ENCODE measurements around the gene ERP44.

ERP44 gene

DNA sequence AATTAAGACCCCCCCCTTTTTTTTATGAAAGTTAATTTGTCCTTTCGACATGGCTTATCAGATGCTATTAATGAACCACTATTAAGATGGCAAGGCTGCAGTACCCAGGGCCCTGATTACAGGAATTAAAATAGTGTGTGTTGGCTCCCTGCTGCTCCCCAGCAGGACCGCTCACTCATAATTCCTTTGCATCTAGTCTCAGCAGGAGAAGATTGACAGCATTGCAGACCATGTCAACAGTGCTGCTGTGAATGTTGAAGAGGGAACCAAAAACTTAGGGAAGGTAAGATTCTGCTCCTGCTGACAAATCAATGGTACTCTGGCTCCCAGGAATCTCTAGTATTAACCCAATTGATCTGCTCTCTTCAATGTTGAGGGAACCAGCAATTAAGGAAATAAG lies 131.3 kb downstream of the ERP44 start:
- DNase-seq (ENCODE audit: low read depth, low spot score): no peak
- peaks cover 8% of the 10 kb centered on the region for H3K36me3 ChIP-seq (ENCODE audit: insufficient read depth, insufficient read length, low read length)
- no peaks in the 10 kb centered on the region for H3K4me1 ChIP-seq (ENCODE audit: insufficient read depth, insufficient read length)
- H3K9ac ChIP-seq (ENCODE audit: insufficient read length, low read depth): no peak overlapping the region
- H3K27me3 ChIP-seq (ENCODE audit: insufficient read depth, insufficient read length): no peaks in the 10 kb centered on the region
- H3K9me3 ChIP-seq (ENCODE audit: insufficient read depth, low read length): no peaks in the 10 kb centered on the region
- no peak overlapping the region for H3K4me3 ChIP-seq (ENCODE audit: insufficient read length, low read depth)
- no peak for TF ChIP-seq YY1 (IDR thresholded peaks at IDR 0.05; ENCODE audit: insufficient read depth, insufficient read length)

DNA sequence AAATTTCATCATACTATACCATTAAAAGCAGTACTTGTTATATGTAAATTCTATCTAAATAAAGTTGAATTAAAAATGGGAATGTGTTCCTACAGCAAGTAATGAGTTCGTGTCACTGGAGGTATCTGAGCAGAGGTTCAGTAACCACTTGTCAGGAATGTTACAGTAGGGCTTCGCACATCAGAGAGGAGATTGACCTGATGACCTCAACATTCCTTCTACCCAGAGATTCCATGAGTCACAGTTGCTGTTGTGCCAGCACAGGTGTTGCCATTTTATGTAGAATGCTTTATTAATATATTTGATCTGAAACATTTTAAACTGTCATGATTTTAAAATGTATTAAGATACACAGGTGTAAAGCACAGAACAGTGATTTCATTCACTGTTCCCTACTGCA lies 132.1 kb downstream of the ERP44 start:
- Histone ChIP-seq H3K4me1 (ENCODE audit: insufficient read depth, insufficient read length) (no peaks in the 10 kb centered on the region), H3K4me3 (ENCODE audit: insufficient read length, low read depth) (no peak overlapping the region)
- peak; percentile 59 for DNase-seq (ENCODE audit: low read depth, low spot score)

DNA sequence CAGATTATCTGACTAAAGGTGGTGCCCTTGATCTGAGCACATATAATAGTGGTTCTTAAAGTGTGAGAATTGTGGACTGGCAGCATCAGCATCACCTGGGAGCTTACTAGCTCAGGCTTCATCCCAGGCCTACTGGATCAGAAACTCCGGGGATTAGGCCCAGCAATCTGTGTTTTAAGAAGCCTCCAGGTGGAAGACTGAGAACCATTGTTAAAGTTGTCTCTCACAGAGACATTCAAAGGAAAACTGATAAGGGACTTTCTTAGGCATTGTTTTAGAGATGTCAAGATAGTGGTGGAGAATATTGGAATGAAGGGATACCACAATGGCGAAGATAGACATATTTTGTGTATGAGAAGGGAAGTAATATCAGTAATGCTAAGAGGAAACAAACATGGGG lies 132.8 kb downstream of the ERP44 start:
- Histone ChIP-seq H3K4me3 (ENCODE audit: insufficient read length, low read depth) (no peak overlapping the region), H3K36me3 (ENCODE audit: insufficient read depth, insufficient read length, low read length) (peaks cover 9% of the 10 kb centered on the region), H3K4me1 (ENCODE audit: insufficient read depth, insufficient read length) (no peaks in the 10 kb centered on the region), H3K27me3 (ENCODE audit: insufficient read depth, insufficient read length) (no peaks in the 10 kb centered on the region), H3K9me3 (ENCODE audit: insufficient read depth, low read length) (no peaks in the 10 kb centered on the region), H3K9ac (ENCODE audit: insufficient read length, low read depth) (no peak overlapping the region)
- no peak for DNase-seq (ENCODE audit: low read depth, low spot score)
- TF ChIP-seq YY1 (IDR thresholded peaks at IDR 0.05; ENCODE audit: insufficient read depth, insufficient read length) (no peak), SUZ12 (IDR thresholded peaks at IDR 0.05; ENCODE audit: extremely low read depth, insufficient read depth, insufficient read length) (no peak), ZNF274 (IDR thresholded peaks at IDR 0.05; ENCODE audit: low read depth, low read length) (no peak)

More for the DNA sequence above, 132.1 kb downstream of the ERP44 start:
- Histone ChIP-seq H3K36me3 (ENCODE audit: insufficient read depth, insufficient read length, low read length) (peaks cover 8% of the 10 kb centered on the region), H3K9ac (ENCODE audit: insufficient read length, low read depth) (no peak overlapping the region), H3K9me3 (ENCODE audit: insufficient read depth, low read length) (no peaks in the 10 kb centered on the region), H3K27me3 (ENCODE audit: insufficient read depth, insufficient read length) (no peaks in the 10 kb centered on the region)
- TF ChIP-seq YY1 (IDR thresholded peaks at IDR 0.05; ENCODE audit: insufficient read depth, insufficient read length): no peak
- no peak for TF ChIP-seq SUZ12 (IDR thresholded peaks at IDR 0.05; ENCODE audit: extremely low read depth, insufficient read depth, insufficient read length)
- TF ChIP-seq ZNF274 (IDR thresholded peaks at IDR 0.05; ENCODE audit: low read depth, low read length): no peak

DNA sequence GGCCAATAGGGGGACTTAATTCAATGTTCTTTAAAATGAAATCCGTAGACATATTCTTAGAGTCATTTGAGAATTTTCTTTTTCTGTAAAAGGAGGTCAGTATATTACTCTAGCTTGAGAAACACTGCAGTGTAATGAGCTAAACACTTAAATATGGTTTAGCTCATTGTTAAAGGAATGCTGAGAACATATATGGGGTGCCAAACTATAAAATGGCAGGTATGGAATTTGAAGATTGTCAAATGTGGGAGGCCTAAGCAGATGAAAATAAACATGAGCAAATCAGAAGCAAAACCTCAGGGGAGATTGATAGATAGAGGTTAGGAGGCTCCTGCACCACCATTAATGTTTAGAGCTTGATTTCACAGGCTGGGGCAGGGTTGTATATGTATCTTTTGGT lies 134.5 kb downstream of the ERP44 start:
- Histone ChIP-seq H3K9ac (ENCODE audit: insufficient read length, low read depth) (no peak overlapping the region), H3K4me3 (ENCODE audit: insufficient read length, low read depth) (no peak overlapping the region), H3K27me3 (ENCODE audit: insufficient read depth, insufficient read length) (no peaks in the 10 kb centered on the region), H3K36me3 (ENCODE audit: insufficient read depth, insufficient read length, low read length) (peaks cover 3% of the 10 kb centered on the region), H3K9me3 (ENCODE audit: insufficient read depth, low read length) (no peaks in the 10 kb centered on the region), H3K4me1 (ENCODE audit: insufficient read depth, insufficient read length) (no peaks in the 10 kb centered on the region)
- DNase-seq (ENCODE audit: low read depth, low spot score): no peak
- TF ChIP-seq SUZ12 (IDR thresholded peaks at IDR 0.05; ENCODE audit: extremely low read depth, insufficient read depth, insufficient read length) (no peak), YY1 (IDR thresholded peaks at IDR 0.05; ENCODE audit: insufficient read depth, insufficient read length) (no peak), ZNF274 (IDR thresholded peaks at IDR 0.05; ENCODE audit: low read depth, low read length) (no peak)

DNA sequence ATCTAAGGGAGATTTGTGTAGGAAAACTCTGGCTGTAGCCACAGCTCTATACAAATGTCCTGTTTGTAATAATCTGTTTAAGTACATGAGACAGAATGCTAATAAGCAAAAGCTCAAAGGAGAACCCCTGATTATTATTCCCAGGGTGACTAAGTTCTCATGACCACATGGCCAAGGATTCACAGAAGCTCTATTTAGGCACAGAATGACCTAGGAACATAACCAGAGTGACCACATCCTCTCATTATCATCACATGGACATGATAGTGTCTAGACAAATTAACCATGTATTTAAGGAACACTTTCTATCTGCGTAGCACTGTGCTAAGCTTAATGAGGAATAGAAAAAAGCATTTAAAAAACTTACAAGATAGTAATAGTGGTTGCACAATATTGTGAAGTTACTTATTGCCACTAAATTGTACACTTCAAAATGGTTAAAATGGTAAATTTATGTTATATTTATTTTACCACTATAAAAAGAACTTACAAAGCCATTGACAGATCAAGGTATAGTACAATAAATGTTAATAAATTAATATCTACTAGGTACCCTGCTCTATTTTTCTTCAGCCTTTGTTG lies 136.0 kb downstream of the ERP44 start:
- H3K27me3 ChIP-seq (ENCODE audit: insufficient read depth, insufficient read length): no peaks in the 10 kb centered on the region
- no peak overlapping the region for H3K9ac ChIP-seq (ENCODE audit: insufficient read length, low read depth)
- no peak for TF ChIP-seq SUZ12 (IDR thresholded peaks at IDR 0.05; ENCODE audit: extremely low read depth, insufficient read depth, insufficient read length)
- no peak for TF ChIP-seq ZNF274 (IDR thresholded peaks at IDR 0.05; ENCODE audit: low read depth, low read length)
- TF ChIP-seq YY1 (IDR thresholded peaks at IDR 0.05; ENCODE audit: insufficient read depth, insufficient read length): no peak
- DNase-seq (ENCODE audit: low read depth, low spot score): no peak
- H3K36me3 ChIP-seq (ENCODE audit: insufficient read depth, insufficient read length, low read length): peaks cover 3% of the 10 kb centered on the region
- H3K4me1 ChIP-seq (ENCODE audit: insufficient read depth, insufficient read length): no peaks in the 10 kb centered on the region
- H3K9me3 ChIP-seq (ENCODE audit: insufficient read depth, low read length): no peaks in the 10 kb centered on the region
- no peak overlapping the region for H3K4me3 ChIP-seq (ENCODE audit: insufficient read length, low read depth)

DNA sequence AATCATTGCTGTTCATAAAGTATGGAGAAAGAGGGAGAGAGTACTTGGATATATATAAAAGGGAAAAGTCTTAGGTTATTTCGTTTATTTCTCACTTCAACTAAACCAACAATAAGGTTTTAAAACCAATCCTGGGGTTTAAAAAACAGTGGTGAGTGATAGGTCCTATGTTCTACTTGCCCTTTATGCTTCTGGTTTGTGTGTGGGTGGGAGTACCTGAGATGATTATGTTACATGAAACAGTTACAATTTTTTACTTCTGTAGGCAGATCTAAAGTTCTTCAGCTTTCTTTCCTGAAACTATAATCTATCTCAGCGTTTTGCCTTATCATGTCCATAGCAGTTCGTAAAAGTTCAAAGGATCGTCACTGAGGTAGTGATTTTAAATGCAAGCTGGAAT lies 143.2 kb downstream of the ERP44 start:
- no peak for TF ChIP-seq ZNF274 (IDR thresholded peaks at IDR 0.05; ENCODE audit: low read depth, low read length)
- no peak for TF ChIP-seq YY1 (IDR thresholded peaks at IDR 0.05; ENCODE audit: insufficient read depth, insufficient read length)
- TF ChIP-seq SUZ12 (IDR thresholded peaks at IDR 0.05; ENCODE audit: extremely low read depth, insufficient read depth, insufficient read length): no peak
- Histone ChIP-seq H3K9me3 (ENCODE audit: insufficient read depth, low read length) (peaks cover 7% of the 10 kb centered on the region; the same call in 1 of the 2 replicates), H3K9ac (ENCODE audit: insufficient read length, low read depth) (no peak overlapping the region), H3K36me3 (ENCODE audit: insufficient read depth, insufficient read length, low read length) (peaks cover 11% of the 10 kb centered on the region), H3K4me1 (ENCODE audit: insufficient read depth, insufficient read length) (no peaks in the 10 kb centered on the region), H3K4me3 (ENCODE audit: insufficient read length, low read depth) (no peak overlapping the region), H3K27me3 (ENCODE audit: insufficient read depth, insufficient read length) (no peaks in the 10 kb centered on the region)
- DNase-seq (ENCODE audit: low read depth, low spot score): no peak

DNA sequence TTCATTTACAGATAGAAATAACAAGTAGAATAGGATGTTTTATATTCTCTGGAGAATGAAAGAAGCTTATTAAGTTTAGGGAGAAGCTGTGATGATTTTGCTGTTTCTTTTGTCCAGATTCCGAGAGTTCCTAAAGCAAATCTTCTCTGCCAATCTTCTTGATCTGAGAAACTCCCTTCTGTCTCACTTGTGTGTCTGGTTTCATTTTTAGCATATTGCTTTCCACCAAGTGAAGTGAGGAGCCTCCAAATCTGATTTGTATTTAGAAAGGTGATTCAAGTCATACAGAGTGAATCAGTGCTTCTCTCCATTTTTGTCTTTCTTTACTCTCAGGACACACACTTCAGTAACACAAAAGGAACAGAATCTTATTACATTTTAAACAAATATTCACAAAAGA lies 144.0 kb downstream of the ERP44 start:
- TF ChIP-seq ZNF274 (IDR thresholded peaks at IDR 0.05; ENCODE audit: low read depth, low read length) (no peak), YY1 (IDR thresholded peaks at IDR 0.05; ENCODE audit: insufficient read depth, insufficient read length) (no peak), SUZ12 (IDR thresholded peaks at IDR 0.05; ENCODE audit: extremely low read depth, insufficient read depth, insufficient read length) (no peak)

More for the DNA sequence above, 144.0 kb downstream of the ERP44 start:
- no peak for DNase-seq (ENCODE audit: low read depth, low spot score)
- Histone ChIP-seq H3K36me3 (ENCODE audit: insufficient read depth, insufficient read length, low read length) (peaks cover 11% of the 10 kb centered on the region), H3K9ac (ENCODE audit: insufficient read length, low read depth) (no peak overlapping the region), H3K4me3 (ENCODE audit: insufficient read length, low read depth) (no peak overlapping the region), H3K4me1 (ENCODE audit: insufficient read depth, insufficient read length) (no peaks in the 10 kb centered on the region), H3K9me3 (ENCODE audit: insufficient read depth, low read length) (peaks cover 7% of the 10 kb centered on the region; the same call in 1 of the 2 replicates), H3K27me3 (ENCODE audit: insufficient read depth, insufficient read length) (no peaks in the 10 kb centered on the region)

All from NT2/D1 (cell line).